Gastroesophageal sphincter (tissue), 4 donors: ENCODE measurements around the gene VPS25. TPM values are rescaled to one million over a fixed set of nuclear protein-coding genes. Genes with fewer than 3 reads are reported as not detected.

ENCODE experiments used
- ATAC-seq: fragments of 150-250 bp; one replicate; pipeline ENCODE4 v1.9.1; 2016; ENCODE audit warnings: mild to moderate bottlenecking, moderate library complexity
- H3K27ac ChIP-seq, 4 donors: fragments of 200-600 bp; sonication (generic) in 3 of 4; 1 replicate in 3 of 4; 2 replicates in 1 of 4; pipeline ENCODE4 v1.5.1; 2016 to 2019
- H3K27me3 ChIP-seq: fragments of 200-600 bp; sonication (generic); one replicate; pipeline ENCODE4 v1.5.1; 2019
- H3K36me3 ChIP-seq, 2 donors: fragments of 200-600 bp; sonication (generic); one replicate each; pipeline ENCODE4 v1.5.1; 2019; ENCODE audit warnings: control low read depth in 1 of 2
- H3K4me1 ChIP-seq, 3 donors: fragments of 200-600 bp; sonication (generic); 1 replicate in 2 of 3; 2 replicates in 1 of 3; pipeline ENCODE4 v1.5.1; 2016 to 2019; ENCODE audit warnings: control low read depth in 2 of 3
- H3K4me3 ChIP-seq, 2 donors: fragments of 200-600 bp; sonication (generic); one replicate each; pipeline ENCODE4 v1.5.1; 2019; ENCODE audit warnings: mild to moderate bottlenecking in 1 of 2, moderate library complexity in 1 of 2
- H3K9me3 ChIP-seq, 3 donors: fragments of 200-600 bp; sonication (generic); one replicate each; pipeline ENCODE4 v1.5.1; 2017 to 2019; ENCODE audit warnings: control low read depth in 2 of 3
- CTCF ChIP-seq, 4 experiments: fragments of 200-600 bp in 2 of 4; fragments of 450-650 bp in 2 of 4; sonication (generic) in 1 of 4; IDR thresholded peaks; one replicate each; pipeline ENCODE4 v1.5.1; 2017 to 2019; ENCODE audit warnings: antibody characterized with exemption in 4 of 4, mild to moderate bottlenecking in 2 of 4, moderate library complexity in 2 of 4
- EP300 ChIP-seq: sonication (generic); formaldehyde crosslinking; IDR thresholded peaks from one replicate; pipeline ENCODE4 v1.6.1; 2017; ENCODE audit warnings: antibody characterized with exemption, mild to moderate bottlenecking
- POLR2A ChIP-seq, 2 donors: fragments of 450-650 bp; IDR thresholded peaks; one replicate each; pipeline ENCODE4 v1.6.1; 2017; ENCODE audit warnings: antibody characterized with exemption in 2 of 2, mild to moderate bottlenecking in 2 of 2, moderate library complexity in 1 of 2
- POLR2AphosphoS5 ChIP-seq: sonication (generic); formaldehyde crosslinking; IDR thresholded peaks from one replicate; pipeline ENCODE4 v1.6.1; 2017; ENCODE audit warnings: antibody characterized with exemption
- WGBS, 2 donors: methylation state at CpG; one replicate each; pipeline ENCODE4 v1.1.5; 2018; ENCODE audit warnings: low coverage in 1 of 2; 5-methylcytosine and 5-hydroxymethylcytosine counted together
- total RNA-seq, 4 donors: library from RNA; depleted of rRNA; stranded (reverse); fragments of >200 nt; gene quantifications; one replicate each; pipeline ENCODE4 v1.1.0, GENCODE V29; 2016

Gene VPS25
- total RNA-seq, 4 donors from 2014 or later: 43.1 to 64.0 (median 44.8) TPM

DNA sequence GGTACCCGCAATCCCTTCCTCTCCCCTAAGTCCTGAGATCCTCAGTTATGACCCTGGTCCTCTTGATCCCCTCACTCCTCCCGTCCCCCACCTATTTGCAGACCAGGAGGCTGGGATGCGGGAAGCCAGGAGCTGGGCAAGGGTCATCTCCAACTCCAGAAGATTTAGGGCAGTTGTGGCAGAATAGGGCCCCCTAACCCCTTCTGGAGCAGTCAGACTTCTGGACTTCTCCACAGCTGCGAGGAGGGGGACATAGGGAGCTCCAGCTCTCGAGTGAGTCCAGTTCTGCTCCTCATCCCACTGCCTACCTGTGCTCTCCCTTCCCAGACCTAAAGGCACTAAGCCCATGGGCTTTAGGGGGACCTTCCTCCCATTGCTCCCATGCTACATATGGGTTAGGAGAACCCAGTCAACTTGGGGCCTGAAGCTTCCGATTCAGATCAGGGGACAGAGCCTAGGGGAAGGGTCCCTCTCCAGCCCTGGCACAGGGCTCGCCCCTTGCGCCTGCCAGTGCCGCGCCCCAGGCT, 8.5 kb downstream of the VPS25 start:
- Histone ChIP-seq H3K36me3 (peaks cover 0 to 32% of the 10 kb centered on the region in 2 donors), H3K9me3 (no peaks in the 10 kb centered on the region), H3K4me3 (peak overlapping the region; percentile 1 to 55), H3K27me3 (peaks cover 58% of the 10 kb centered on the region), H3K4me1 (peaks cover 0 to 61% (median 6%) of the 10 kb centered on the region in 3 donors), H3K27ac (peak overlapping the region in 3 of 4 donors; percentile 2 to 53 (median 31))
- 52% methylated on average over 2 of the region's 10 CpGs; no CpG with 5 or more reads in 1 of the 2 donors for WGBS, 2 donors
- TF ChIP-seq CTCF (IDR thresholded peaks at IDR 0.05) (no peak), POLR2AphosphoS5 (no peak), POLR2A (IDR thresholded peaks at IDR 0.05) (no peak), EP300 (no peak)
- no peak for ATAC-seq

DNA sequence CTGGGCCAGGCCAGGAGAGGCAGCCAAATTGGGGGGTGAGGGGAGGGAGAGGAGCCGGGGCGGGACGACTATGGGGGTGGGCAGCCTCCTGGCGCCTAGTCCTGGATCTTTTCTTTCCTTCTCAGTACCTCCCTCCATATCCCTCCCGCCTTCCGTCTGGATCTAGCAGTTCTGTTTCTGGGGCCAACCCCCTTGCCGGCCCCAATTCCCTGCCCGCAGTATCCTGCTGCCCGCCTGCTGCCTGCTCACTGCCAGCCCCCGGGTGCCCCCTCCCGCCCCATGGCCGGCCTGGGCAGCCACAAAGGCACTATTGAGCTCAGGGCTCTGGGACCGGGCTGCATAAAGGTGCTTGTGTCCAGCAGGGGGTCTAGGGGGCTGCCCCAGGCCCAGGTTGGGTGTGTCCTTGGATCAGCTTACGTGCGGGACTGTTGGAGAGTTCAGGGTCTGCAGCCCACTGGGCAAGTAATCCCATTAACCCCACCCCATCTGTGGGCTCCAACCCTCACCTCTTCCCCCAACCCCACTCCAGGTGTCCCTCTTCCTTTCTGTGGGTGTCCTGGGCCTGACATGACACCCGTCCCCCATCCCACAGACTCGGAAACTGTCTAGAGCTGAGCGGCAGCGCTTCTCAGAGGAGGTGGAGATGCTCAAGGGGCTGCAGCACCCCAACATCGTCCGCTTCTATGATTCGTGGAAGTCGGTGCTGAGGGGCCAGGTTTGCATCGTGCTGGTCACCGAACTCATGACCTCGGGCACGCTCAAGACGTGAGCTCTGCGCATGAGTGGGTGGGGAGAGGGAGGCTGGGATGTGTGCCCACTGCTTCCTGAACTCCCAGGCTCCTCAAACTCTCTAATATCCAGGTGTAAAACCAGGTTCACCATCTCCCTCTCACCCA, 9.2 kb downstream of the VPS25 start:
- Histone ChIP-seq H3K9me3 (no peaks in the 10 kb centered on the region), H3K27me3 (peaks cover 58% of the 10 kb centered on the region), H3K27ac (peak overlapping the region in 3 of 4 donors; percentile 2 to 53 (median 31)), H3K36me3 (peaks cover 0 to 24% of the 10 kb centered on the region in 2 donors), H3K4me1 (peaks cover 0 to 61% (median 6%) of the 10 kb centered on the region in 3 donors), H3K4me3 (peak overlapping the region; percentile 1 to 55)
- ATAC-seq: peak; percentile 26
- TF ChIP-seq POLR2A (IDR thresholded peaks at IDR 0.05) (no peak), POLR2AphosphoS5 (no peak)
- 10% methylated on average over 5 of the region's 29 CpGs; no CpG with 5 or more reads in 1 of the 2 donors for WGBS, 2 donors

DNA sequence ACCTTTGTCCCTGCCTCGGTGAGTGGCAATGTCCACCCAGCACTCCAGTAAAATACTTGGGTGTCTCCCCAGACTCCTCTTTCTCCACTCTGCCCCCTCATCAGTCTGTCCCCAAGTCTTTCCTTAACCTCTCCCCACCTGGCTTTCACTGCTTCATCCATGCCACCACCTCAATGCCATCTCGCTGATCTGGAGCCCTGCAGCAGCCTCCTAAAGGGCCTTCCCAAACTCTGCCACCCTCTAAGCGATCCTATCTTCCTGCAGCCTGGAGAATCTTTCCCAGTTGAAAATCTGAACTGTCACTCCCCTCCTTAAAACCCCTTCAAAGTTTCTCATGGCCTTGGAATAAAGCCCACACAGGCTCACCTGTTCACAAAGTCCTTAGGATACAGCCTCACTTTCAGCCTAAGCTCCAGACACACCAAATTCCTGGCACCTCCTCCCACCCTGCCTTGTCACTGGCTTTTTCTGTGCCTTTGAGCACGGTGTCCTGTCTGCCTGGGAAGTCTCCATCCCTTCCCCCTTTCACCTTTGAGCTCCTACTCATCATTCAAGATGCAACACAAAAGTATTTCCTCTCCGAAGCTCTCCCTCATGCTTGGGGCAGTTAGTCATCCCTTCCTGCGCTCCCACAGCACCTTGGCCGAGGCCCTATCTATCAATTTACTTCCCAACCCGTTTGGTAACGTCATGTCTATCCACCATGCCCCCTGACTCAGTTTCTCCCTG, 10.0 kb downstream of the VPS25 start:
- Histone ChIP-seq H3K4me3 (no peak overlapping the region), H3K36me3 (peaks cover 0 to 16% of the 10 kb centered on the region in 2 donors), H3K9me3 (no peaks in the 10 kb centered on the region), H3K27ac (no peak overlapping the region), H3K4me1 (peaks cover 0 to 61% (median 6%) of the 10 kb centered on the region in 3 donors), H3K27me3 (peaks cover 58% of the 10 kb centered on the region)
- TF ChIP-seq POLR2AphosphoS5 (no peak), POLR2A (IDR thresholded peaks at IDR 0.05) (no peak), CTCF (IDR thresholded peaks at IDR 0.05) (no peak), EP300 (no peak)
- no peak for ATAC-seq
- 25 to 43% methylated on average over 5 to 6 of the region's 9 CpGs for WGBS, 2 donors

- H3K9me3 ChIP-seq: no peaks in the 10 kb centered on the region
- ATAC-seq: no peak
- TF ChIP-seq CTCF (IDR thresholded peaks at IDR 0.05): no peak
- TF ChIP-seq POLR2AphosphoS5: no peak
- H3K27ac ChIP-seq: no peak overlapping the region
- H3K27me3 ChIP-seq: peaks cover 58% of the 10 kb centered on the region
- no CpG with 5 or more reads among the region's 22 CpGs for WGBS, 2 donors
- H3K4me3 ChIP-seq: no peak overlapping the region
- H3K4me1 ChIP-seq: peaks cover 0 to 61% (median 6%) of the 10 kb centered on the region in 3 donors
- H3K36me3 ChIP-seq: peaks cover 0 to 11% of the 10 kb centered on the region in 2 donors
These were observed 10.5 kb downstream of the VPS25 start for GRCh38 chr17:42783791-42784138.

DNA sequence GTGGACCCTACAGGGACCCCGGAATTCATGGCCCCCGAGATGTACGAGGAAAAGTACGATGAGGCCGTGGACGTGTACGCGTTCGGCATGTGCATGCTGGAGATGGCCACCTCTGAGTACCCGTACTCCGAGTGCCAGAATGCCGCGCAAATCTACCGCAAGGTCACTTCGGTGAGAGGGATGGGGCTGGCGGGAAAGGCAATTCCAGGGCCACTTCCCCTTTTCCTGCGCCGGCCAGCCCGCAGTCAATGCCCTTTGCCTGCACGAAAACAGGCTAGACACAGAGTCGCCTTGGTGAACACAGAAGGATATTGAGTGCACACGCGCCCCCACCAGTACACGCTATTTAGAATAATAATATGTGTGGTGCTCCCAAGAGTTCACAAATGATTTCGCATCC, 11.2 kb downstream of the VPS25 start:
- H3K27ac ChIP-seq: no peak overlapping the region
- 28 to 49% methylated on average over 20 to 23 of the region's 25 CpGs for WGBS, 2 donors
- H3K4me3 ChIP-seq: no peak overlapping the region
- H3K27me3 ChIP-seq: peaks cover 58% of the 10 kb centered on the region
- H3K9me3 ChIP-seq: no peaks in the 10 kb centered on the region
- H3K4me1 ChIP-seq: peaks cover 0 to 61% (median 6%) of the 10 kb centered on the region in 3 donors
- peaks cover 0 to 5% of the 10 kb centered on the region in 2 donors for H3K36me3 ChIP-seq
- no peak for TF ChIP-seq EP300
- TF ChIP-seq POLR2A (IDR thresholded peaks at IDR 0.05): no peak
- TF ChIP-seq POLR2AphosphoS5: no peak
- TF ChIP-seq CTCF (IDR thresholded peaks at IDR 0.05): no peak
- ATAC-seq: no peak
